SK-N-SH (cell line): Measurements from ENCODE around the gene APH1B. TPM values are rescaled to one million over a fixed set of nuclear protein-coding genes. Genes with fewer than 3 reads are reported as not detected.

Source experiments
- CTCF ChIA-PET: fragments of 300-600, 350-600 bp; formaldehyde crosslinking; extraction: SDS; loops from one replicate; lab custom pipeline; 2021; lab: Yijun Ruan, JAX
- POLR2A ChIA-PET: fragments of 350-600 bp; sonication (Branson Sonifier 250); formaldehyde crosslinking; extraction: SDS; loops from one replicate; lab custom pipeline; 2020; ENCODE audit warnings: antibody characterized with exemption, inconsistent platforms; lab: Yijun Ruan, JAX
- DNase-seq: peaks from one replicate; pipeline ENCODE4 v3.0.0; 2012
- H2AFZ ChIP-seq: fragments of 200-600 bp; sonication (generic); 2 replicates; pipeline ENCODE4 v1.8.1; 2016; ENCODE audit warnings: antibody characterized with exemption, mild to moderate bottlenecking, low read depth
- H3F3A ChIP-seq: fragments of 200-600 bp; sonication (generic); replicated peaks from 2 replicates; pipeline ENCODE3; 2016; ENCODE audit warnings: antibody characterized with exemption, mild to moderate bottlenecking; ENCODE audit not compliant: insufficient read depth
- H3K27ac ChIP-seq, 2 experiments: fragments of 200-500 bp in 1 of 2; fragments of 200-600 bp in 1 of 2; sonication (Bioruptor generic) in 1 of 2; sonication (generic), shearing (Covaris generic) in 1 of 2; 2 replicates each; pipeline versions ENCODE4 v1.5.1 to v1.6.1; 2014 to 2016; ENCODE audit warnings: low read depth in 2 of 2, inconsistent platforms in 1 of 2, low read length in 1 of 2, mild to moderate bottlenecking in 1 of 2, mixed read lengths in 1 of 2
- H3K27me3 ChIP-seq: fragments of 200-600 bp; sonication (generic), shearing (Covaris generic); 2 replicates; pipeline ENCODE4 v1.6.1; 2016; ENCODE audit warnings: mixed run types; ENCODE audit not compliant: insufficient read depth
- H3K36me3 ChIP-seq, 2 experiments: fragments of 200-500 bp in 1 of 2; fragments of 200-600 bp in 1 of 2; sonication (Bioruptor generic) in 1 of 2; sonication (generic) in 1 of 2; replicated peaks in 1 of 2; 2 replicates each; pipeline versions ENCODE3 to v1.5.1; 2014 to 2016; ENCODE audit warnings: low read length in 1 of 2, mild to moderate bottlenecking in 1 of 2; ENCODE audit not compliant: insufficient read depth in 2 of 2, control insufficient read depth in 1 of 2
- H3K4me1 ChIP-seq, 2 experiments: fragments of 200-500 bp in 1 of 2; fragments of 200-600 bp in 1 of 2; sonication (Bioruptor generic) in 1 of 2; sonication (generic), shearing (Covaris generic) in 1 of 2; 2 replicates each; pipeline versions ENCODE4 v1.5.1 to v1.6.1; 2014 to 2016; ENCODE audit warnings: low read depth in 1 of 2, low read length in 1 of 2, mixed run types in 1 of 2; ENCODE audit not compliant: insufficient read depth in 2 of 2, control insufficient read depth in 1 of 2
- H3K4me2 ChIP-seq: fragments of 200-600 bp; sonication (generic), shearing (Covaris generic); 2 replicates; pipeline ENCODE4 v1.6.1; 2017; ENCODE audit warnings: mixed run types
- H3K4me3 ChIP-seq, 2 experiments: fragments of 200-500 bp in 1 of 2; fragments of 200-600 bp in 1 of 2; sonication (Bioruptor generic) in 1 of 2; sonication (generic), shearing (Covaris generic) in 1 of 2; 2 replicates each; pipeline versions ENCODE4 v1.5.1 to v1.8.1; 2014 to 2016; ENCODE audit warnings: low read depth in 2 of 2, inconsistent platforms in 1 of 2, low read length in 1 of 2, mild to moderate bottlenecking in 1 of 2, mixed read lengths in 1 of 2, moderate library complexity in 1 of 2
- H3K79me2 ChIP-seq: fragments of 200-600 bp; sonication (generic); 2 replicates; pipeline ENCODE4 v1.8.1; 2017; ENCODE audit warnings: mild to moderate bottlenecking; ENCODE audit not compliant: insufficient read depth
- H3K9ac ChIP-seq: fragments of 200-600 bp; sonication (generic); 2 replicates; pipeline ENCODE4 v1.6.1; 2017; ENCODE audit warnings: mixed run types
- H3K9me2 ChIP-seq: fragments of 200-600 bp; sonication (generic); 2 replicates; pipeline ENCODE4 v1.6.1; 2017; ENCODE audit warnings: mixed run types
- H3K9me3 ChIP-seq: fragments of 200-600 bp; sonication (generic); 2 replicates; pipeline ENCODE4 v1.6.1; 2017; ENCODE audit warnings: mixed run types, mild to moderate bottlenecking, moderate library complexity
- H4K20me1 ChIP-seq: fragments of 200-600 bp; sonication (generic); 2 replicates; pipeline ENCODE4 v1.6.1; 2017; ENCODE audit warnings: mild to moderate bottlenecking, mixed run types; ENCODE audit not compliant: insufficient read depth
- CHD2 ChIP-seq: fragments of 150-350 bp; IDR thresholded peaks from 2 replicates; pipeline ENCODE4 v1.6.1; 2018; ENCODE audit warnings: low read length; ENCODE audit not compliant: partially characterized antibody
- EP300 ChIP-seq, 2 experiments: IDR thresholded peaks; 2 replicates each; pipeline versions ENCODE4 v1.4.0 to v1.6.1; 2012; ENCODE audit warnings: borderline replicate concordance in 1 of 2, low read depth in 1 of 2, low read length in 1 of 2
- EZH2phosphoT487 ChIP-seq: fragments of 200-600 bp; sonication (generic); IDR thresholded peaks from 2 replicates; pipeline ENCODE4 v1.6.1; 2017; ENCODE audit warnings: low read depth, mixed run types, mild to moderate bottlenecking, antibody characterized with exemption, moderate library complexity, borderline replicate concordance
- FOSL2 ChIP-seq: IDR thresholded peaks from 2 replicates; pipeline ENCODE4 v1.4.0; 2012; ENCODE audit warnings: low read depth, mild to moderate bottlenecking, moderate library complexity, borderline replicate concordance
- FOXJ3 ChIP-seq: sonication (generic); formaldehyde crosslinking; IDR thresholded peaks from 2 replicates; pipeline ENCODE4 v1.5.1; 2020; ENCODE audit warnings: mild to moderate bottlenecking, missing genetic modification reagents
- JUND ChIP-seq: IDR thresholded peaks from 2 replicates; pipeline ENCODE4 v1.4.0; 2012
- NRF1 ChIP-seq: IDR thresholded peaks from 2 replicates; pipeline ENCODE4 v1.6.1; 2012; ENCODE audit warnings: low read depth, mild to moderate bottlenecking, low read length
- POLR2AphosphoS5 ChIP-seq: IDR thresholded peaks from 2 replicates; pipeline ENCODE4 v1.6.1; 2012; ENCODE audit warnings: low read depth, low read length
- RAD21 ChIP-seq: IDR thresholded peaks from 2 replicates; pipeline ENCODE4 v1.6.1; 2012; ENCODE audit warnings: mild to moderate bottlenecking, low read length
- RCOR1 ChIP-seq: fragments of 150-350 bp; IDR thresholded peaks from 2 replicates; pipeline ENCODE4 v1.6.1; 2017; ENCODE audit warnings: antibody characterized with exemption, low read length
- SIN3A ChIP-seq: IDR thresholded peaks from 2 replicates; pipeline ENCODE4 v1.6.1; 2012; ENCODE audit warnings: low read depth, mild to moderate bottlenecking, low read length, moderate library complexity, borderline replicate concordance
- TCF12 ChIP-seq: IDR thresholded peaks from 2 replicates; pipeline ENCODE4 v1.4.0; 2012
- WGBS: methylation state at CpG from one replicate; pipeline ENCODE4 v1.1.6; 2017; ENCODE audit warnings: low lambda C conversion rate; 5-methylcytosine and 5-hydroxymethylcytosine counted together
- polyA plus RNA-seq, 3 experiments: library from polyadenylated mRNA; depleted of rRNA; stranded (reverse); fragments of >200 nt; gene quantifications; 2 replicates each; pipeline ENCODE4 v1.2.3, GENCODE V29; 2012
- TF ChIP-seq, protein P1 (sequence below): IDR thresholded peaks from 2 replicates; pipeline ENCODE4 v1.4.0; 2012; ENCODE audit warnings: low read depth
- TF ChIP-seq, protein P2 (sequence below): fragments of 150-350 bp; IDR thresholded peaks from 2 replicates; pipeline ENCODE4 v1.6.1; 2017; ENCODE audit warnings: antibody characterized with exemption, low read length, low read depth, borderline replicate concordance
- TF ChIP-seq, protein P3 (sequence below): IDR thresholded peaks from 2 replicates; pipeline ENCODE4 v1.4.0; 2012; ENCODE audit warnings: low read depth, borderline replicate concordance
- TF ChIP-seq, protein P4 (sequence below): fragments of 200-600 bp; sonication (generic); IDR thresholded peaks from 2 replicates; pipeline ENCODE4 v1.6.1; 2017; ENCODE audit warnings: antibody characterized with exemption, mild to moderate bottlenecking, moderate library complexity
- TF ChIP-seq, protein P5 (sequence below): IDR thresholded peaks from 2 replicates; pipeline ENCODE4 v1.4.0; 2012; ENCODE audit warnings: low read depth, borderline replicate concordance

APH1B gene
- polyA plus RNA-seq, 1 of the 3 experiments (the other 2 are of a cell fraction): 7.6 TPM

DNA sequence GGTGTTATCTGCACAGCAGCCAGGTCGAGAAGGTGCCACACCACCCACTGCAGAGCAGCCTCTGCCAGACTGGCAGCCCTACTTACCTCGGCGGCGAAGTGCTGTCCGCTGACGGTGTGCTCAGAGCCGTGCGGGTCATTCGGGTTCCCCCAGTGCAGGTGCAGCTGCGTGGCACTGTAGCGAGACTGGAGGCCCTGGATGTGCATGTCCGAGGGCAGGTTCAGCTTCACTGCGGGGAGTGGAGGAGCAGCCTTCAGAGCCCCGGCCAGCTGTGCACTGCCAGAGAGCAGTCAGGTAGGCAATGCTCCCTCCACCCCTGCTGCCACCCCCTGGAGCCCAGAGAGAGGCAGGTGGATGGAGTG, 68.0 kb downstream of the APH1B start:
- CTCF ChIA-PET: no interaction called here
- no peak overlapping the region for H3K4me3 ChIP-seq
- WGBS: 85% methylated on average over 4 of the region's 14 CpGs
- peak overlapping the region; percentile 54; the same call in 1 of the 2 replicates for H3K4me2 ChIP-seq
- H3K36me3 ChIP-seq: no peaks in the 10 kb centered on the region
- H3F3A ChIP-seq: peaks cover 13% of the 10 kb centered on the region
- no peak overlapping the region for H3K9ac ChIP-seq
- H3K27ac ChIP-seq: peak overlapping the region in 1 of 2 experiments; percentile 65; a peak in 1 of 4 replicates
- no peak for TF ChIP-seq JUND
- no peak for TF ChIP-seq SIN3A
- TF ChIP-seq, protein P1, sequence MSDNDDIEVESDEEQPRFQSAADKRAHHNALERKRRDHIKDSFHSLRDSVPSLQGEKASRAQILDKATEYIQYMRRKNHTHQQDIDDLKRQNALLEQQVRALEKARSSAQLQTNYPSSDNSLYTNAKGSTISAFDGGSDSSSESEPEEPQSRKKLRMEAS: no peak
- TF ChIP-seq CHD2: no peak
- TF ChIP-seq, protein P2, sequence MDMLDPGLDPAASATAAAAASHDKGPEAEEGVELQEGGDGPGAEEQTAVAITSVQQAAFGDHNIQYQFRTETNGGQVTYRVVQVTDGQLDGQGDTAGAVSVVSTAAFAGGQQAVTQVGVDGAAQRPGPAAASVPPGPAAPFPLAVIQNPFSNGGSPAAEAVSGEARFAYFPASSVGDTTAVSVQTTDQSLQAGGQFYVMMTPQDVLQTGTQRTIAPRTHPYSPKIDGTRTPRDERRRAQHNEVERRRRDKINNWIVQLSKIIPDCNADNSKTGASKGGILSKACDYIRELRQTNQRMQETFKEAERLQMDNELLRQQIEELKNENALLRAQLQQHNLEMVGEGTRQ: no peak
- TF ChIP-seq, protein P3, sequence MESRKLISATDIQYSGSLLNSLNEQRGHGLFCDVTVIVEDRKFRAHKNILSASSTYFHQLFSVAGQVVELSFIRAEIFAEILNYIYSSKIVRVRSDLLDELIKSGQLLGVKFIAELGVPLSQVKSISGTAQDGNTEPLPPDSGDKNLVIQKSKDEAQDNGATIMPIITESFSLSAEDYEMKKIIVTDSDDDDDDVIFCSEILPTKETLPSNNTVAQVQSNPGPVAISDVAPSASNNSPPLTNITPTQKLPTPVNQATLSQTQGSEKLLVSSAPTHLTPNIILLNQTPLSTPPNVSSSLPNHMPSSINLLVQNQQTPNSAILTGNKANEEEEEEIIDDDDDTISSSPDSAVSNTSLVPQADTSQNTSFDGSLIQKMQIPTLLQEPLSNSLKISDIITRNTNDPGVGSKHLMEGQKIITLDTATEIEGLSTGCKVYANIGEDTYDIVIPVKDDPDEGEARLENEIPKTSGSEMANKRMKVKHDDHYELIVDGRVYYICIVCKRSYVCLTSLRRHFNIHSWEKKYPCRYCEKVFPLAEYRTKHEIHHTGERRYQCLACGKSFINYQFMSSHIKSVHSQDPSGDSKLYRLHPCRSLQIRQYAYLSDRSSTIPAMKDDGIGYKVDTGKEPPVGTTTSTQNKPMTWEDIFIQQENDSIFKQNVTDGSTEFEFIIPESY: no peak
- TF ChIP-seq NRF1: no peak
- no peak for TF ChIP-seq EP300 (IDR thresholded peaks at IDR 0.05; ENCODE audit: borderline replicate concordance in 1 of 2, low read depth in 1 of 2, low read length in 1 of 2)
- TF ChIP-seq RAD21: no peak
- TF ChIP-seq EZH2phosphoT487: no peak
- TF ChIP-seq RCOR1: no peak
- TF ChIP-seq POLR2AphosphoS5: no peak
- TF ChIP-seq FOSL2: no peak
- TF ChIP-seq TCF12: no peak
- no peak for DNase-seq
- no peaks in the 10 kb centered on the region for H3K9me2 ChIP-seq
- H2AFZ ChIP-seq: no peak overlapping the region
- no peaks in the 10 kb centered on the region for H4K20me1 ChIP-seq
- H3K9me3 ChIP-seq: no peaks in the 10 kb centered on the region
- POLR2A ChIA-PET: no interaction called here
- peaks cover 23 to 57% of the 10 kb centered on the region in 2 experiments for H3K4me1 ChIP-seq
- H3K27me3 ChIP-seq: no peaks in the 10 kb centered on the region
- no peaks in the 10 kb centered on the region; the same call in 1 of the 2 replicates for H3K79me2 ChIP-seq

DNA sequence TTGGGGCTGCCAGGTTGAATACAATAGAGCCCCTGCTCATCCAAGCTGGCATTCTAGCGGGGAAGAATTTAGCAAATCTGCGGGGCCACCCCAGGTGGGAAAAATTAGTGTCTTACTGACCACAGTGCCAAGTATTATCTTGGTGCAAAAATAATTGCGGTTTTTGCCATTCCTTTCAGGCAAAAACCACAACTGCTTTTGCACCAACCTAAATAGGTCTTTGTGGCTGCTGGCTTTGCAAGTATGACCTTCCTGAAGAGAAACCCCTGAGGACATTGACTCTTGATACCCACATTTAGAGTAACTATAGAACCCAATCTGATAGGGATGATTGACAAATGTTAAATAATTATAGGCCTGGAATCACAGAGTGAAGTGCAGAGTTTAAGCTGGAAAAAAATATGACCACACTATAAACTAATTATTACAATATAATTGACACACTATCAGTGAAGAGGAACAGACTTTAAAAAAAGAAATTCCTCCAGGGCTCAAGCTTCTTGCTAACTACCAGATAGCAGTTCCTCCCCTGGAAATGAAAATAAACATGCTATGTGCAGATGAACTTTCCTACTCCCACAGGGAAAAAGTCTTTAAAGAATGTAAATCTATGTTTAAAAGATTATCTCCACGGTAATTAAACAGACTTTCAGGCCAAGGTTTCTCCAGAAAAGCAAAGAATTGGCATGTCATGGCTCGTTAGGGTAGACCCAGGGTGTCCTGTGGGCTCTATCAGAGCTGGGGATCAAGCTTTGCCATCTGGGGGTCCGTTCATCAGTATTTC, 69.9 kb downstream of the APH1B start:
- 89% methylated on average over 6 of the region's 6 CpGs for WGBS
- Histone ChIP-seq H2AFZ (no peak overlapping the region), H3F3A (peaks cover 13% of the 10 kb centered on the region), H3K4me2 (peak overlapping the region; percentile 52; the same call in 1 of the 2 replicates), H3K9me2 (no peaks in the 10 kb centered on the region), H3K9me3 (no peaks in the 10 kb centered on the region), H3K27me3 (no peaks in the 10 kb centered on the region), H3K4me1 (peaks cover 23 to 55% of the 10 kb centered on the region in 2 experiments), H3K36me3 (no peaks in the 10 kb centered on the region), H3K27ac (peak overlapping the region in 1 of 2 experiments; percentile 98; a peak in 1 of 4 replicates), H3K79me2 (no peaks in the 10 kb centered on the region; the same call in 1 of the 2 replicates), H4K20me1 (no peaks in the 10 kb centered on the region), H3K9ac (no peak overlapping the region), H3K4me3 (no peak overlapping the region)
- CTCF ChIA-PET: no interaction called here
- peak; percentile 56 for DNase-seq
- POLR2A ChIA-PET: no interaction called here
- TF ChIP-seq, protein P4, sequence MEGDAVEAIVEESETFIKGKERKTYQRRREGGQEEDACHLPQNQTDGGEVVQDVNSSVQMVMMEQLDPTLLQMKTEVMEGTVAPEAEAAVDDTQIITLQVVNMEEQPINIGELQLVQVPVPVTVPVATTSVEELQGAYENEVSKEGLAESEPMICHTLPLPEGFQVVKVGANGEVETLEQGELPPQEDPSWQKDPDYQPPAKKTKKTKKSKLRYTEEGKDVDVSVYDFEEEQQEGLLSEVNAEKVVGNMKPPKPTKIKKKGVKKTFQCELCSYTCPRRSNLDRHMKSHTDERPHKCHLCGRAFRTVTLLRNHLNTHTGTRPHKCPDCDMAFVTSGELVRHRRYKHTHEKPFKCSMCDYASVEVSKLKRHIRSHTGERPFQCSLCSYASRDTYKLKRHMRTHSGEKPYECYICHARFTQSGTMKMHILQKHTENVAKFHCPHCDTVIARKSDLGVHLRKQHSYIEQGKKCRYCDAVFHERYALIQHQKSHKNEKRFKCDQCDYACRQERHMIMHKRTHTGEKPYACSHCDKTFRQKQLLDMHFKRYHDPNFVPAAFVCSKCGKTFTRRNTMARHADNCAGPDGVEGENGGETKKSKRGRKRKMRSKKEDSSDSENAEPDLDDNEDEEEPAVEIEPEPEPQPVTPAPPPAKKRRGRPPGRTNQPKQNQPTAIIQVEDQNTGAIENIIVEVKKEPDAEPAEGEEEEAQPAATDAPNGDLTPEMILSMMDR: no peak
- TF ChIP-seq FOXJ3 (CRISPR knock-in tag) (no peak), CHD2 (peak; percentile 4), EP300 (IDR thresholded peaks at IDR 0.05; ENCODE audit: borderline replicate concordance in 1 of 2, low read depth in 1 of 2, low read length in 1 of 2) (no peak; a peak in 2 of 4 replicates)
- TF ChIP-seq, protein P5, sequence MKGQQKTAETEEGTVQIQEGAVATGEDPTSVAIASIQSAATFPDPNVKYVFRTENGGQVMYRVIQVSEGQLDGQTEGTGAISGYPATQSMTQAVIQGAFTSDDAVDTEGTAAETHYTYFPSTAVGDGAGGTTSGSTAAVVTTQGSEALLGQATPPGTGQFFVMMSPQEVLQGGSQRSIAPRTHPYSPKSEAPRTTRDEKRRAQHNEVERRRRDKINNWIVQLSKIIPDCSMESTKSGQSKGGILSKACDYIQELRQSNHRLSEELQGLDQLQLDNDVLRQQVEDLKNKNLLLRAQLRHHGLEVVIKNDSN: no peak
- TF ChIP-seq, protein P2: no peak
